PFSK-1 (cell line): ENCODE results near the gene SELENOO.

Experiments used
- FOXP2 ChIP-seq: optimal IDR thresholded peaks from 2 replicates; pipeline ENCODE3; 2011; ENCODE audit warnings: borderline replicate concordance, control low read depth, inconsistent platforms; ENCODE audit not compliant: insufficient read depth; ENCODE audit errors: extremely low read length, extremely low read depth
- POLR2AphosphoS5 ChIP-seq: IDR thresholded peaks from 2 replicates; pipeline ENCODE4 v1.6.1; 2012; ENCODE audit warnings: low read depth, mild to moderate bottlenecking, control low read depth, low read length, moderate library complexity
- SIN3A ChIP-seq: IDR thresholded peaks from 2 replicates; pipeline ENCODE4 v1.6.1; 2012; ENCODE audit warnings: mild to moderate bottlenecking, low read length, moderate library complexity, borderline replicate concordance; ENCODE audit not compliant: insufficient read depth
- TAF1 ChIP-seq: IDR thresholded peaks from 2 replicates; pipeline ENCODE4 v1.6.1; 2012; ENCODE audit warnings: low read length, control low read depth, borderline replicate concordance; ENCODE audit not compliant: insufficient read depth
- TF ChIP-seq, protein P1 (sequence below), 2 experiments: IDR thresholded peaks; 2 replicates each; pipeline versions ENCODE4 v1.6.1 to v1.8.0; 2011 to 2012; ENCODE audit warnings: low read depth in 2 of 2, low read length in 2 of 2, control low read depth in 1 of 2, inconsistent platforms in 1 of 2, mild to moderate bottlenecking in 1 of 2, moderate library complexity in 1 of 2; ENCODE audit not compliant: insufficient read depth in 1 of 2

Gene SELENOO

DNA sequence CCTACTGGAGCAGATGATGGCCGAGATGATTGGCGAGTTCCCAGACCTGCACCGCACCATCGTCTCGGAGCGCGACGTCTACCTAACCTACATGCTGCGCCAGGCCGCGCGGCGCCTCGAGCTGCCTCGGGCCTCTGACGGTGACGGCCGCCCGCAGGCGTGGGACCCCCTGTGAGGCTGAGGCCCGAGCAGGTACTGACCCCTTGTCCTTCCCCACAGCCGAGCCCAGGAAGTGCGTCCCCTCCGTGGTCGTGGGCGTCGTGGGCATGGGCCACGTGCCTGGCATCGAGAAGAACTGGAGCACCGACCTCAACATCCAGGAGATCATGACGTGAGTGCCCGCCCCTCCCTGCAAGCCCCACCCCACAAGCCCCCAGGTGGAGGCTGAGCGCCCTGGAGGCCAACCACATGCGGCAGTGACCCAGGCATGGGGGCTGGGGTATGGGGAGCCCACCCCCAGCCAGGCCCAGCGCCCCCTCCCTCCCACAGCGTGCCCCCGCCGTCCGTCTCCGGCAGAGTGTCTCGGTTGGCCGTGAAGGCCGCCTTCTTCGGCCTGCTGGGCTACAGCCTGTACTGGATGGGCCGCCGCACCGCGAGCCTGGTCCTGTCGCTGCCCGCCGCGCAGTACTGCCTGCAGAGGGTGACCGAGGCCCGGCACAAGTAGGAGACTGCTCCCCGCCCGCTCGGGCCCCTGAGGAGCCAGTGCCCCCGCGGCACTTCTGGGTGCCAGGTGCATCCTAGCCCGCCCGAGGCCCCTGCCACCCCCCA is 2.8 kb upstream of the SELENOO start:
- TF ChIP-seq, protein P1, sequence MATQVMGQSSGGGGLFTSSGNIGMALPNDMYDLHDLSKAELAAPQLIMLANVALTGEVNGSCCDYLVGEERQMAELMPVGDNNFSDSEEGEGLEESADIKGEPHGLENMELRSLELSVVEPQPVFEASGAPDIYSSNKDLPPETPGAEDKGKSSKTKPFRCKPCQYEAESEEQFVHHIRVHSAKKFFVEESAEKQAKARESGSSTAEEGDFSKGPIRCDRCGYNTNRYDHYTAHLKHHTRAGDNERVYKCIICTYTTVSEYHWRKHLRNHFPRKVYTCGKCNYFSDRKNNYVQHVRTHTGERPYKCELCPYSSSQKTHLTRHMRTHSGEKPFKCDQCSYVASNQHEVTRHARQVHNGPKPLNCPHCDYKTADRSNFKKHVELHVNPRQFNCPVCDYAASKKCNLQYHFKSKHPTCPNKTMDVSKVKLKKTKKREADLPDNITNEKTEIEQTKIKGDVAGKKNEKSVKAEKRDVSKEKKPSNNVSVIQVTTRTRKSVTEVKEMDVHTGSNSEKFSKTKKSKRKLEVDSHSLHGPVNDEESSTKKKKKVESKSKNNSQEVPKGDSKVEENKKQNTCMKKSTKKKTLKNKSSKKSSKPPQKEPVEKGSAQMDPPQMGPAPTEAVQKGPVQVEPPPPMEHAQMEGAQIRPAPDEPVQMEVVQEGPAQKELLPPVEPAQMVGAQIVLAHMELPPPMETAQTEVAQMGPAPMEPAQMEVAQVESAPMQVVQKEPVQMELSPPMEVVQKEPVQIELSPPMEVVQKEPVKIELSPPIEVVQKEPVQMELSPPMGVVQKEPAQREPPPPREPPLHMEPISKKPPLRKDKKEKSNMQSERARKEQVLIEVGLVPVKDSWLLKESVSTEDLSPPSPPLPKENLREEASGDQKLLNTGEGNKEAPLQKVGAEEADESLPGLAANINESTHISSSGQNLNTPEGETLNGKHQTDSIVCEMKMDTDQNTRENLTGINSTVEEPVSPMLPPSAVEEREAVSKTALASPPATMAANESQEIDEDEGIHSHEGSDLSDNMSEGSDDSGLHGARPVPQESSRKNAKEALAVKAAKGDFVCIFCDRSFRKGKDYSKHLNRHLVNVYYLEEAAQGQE (IDR thresholded peaks at IDR 0.05; ENCODE audit: insufficient read depth in 1 of 2, low read depth in 2 of 2, low read length in 2 of 2), result no peak
- TF ChIP-seq FOXP2, result no peak
- no peak for TF ChIP-seq SIN3A
- no peak for TF ChIP-seq POLR2AphosphoS5
- no peak for TF ChIP-seq TAF1

DNA sequence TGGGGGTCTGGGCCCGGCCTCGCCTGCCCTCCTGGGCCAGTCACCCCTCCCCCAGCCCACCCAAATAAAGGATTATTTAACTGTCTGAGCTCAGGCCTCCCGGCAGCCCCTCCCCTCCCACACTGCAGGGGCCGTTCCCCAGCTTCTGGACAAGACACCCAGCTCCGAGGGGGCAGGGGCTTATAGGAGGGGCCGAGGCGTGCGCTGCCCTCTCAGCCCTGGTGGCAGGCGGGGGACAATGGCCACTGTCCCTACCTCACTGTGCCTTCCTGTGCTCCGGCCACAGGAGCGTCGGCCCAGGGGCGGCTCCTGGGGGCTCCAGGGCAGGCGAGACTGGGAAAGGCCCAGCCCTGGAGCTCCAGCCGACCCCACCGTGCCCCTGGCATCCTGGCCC is 2.2 kb upstream of the SELENOO start:
- TF ChIP-seq POLR2AphosphoS5, result no peak
- no peak for TF ChIP-seq SIN3A
- TF ChIP-seq TAF1, result no peak
- no peak for TF ChIP-seq FOXP2
- TF ChIP-seq, protein P1 (IDR thresholded peaks at IDR 0.05; ENCODE audit: insufficient read depth in 1 of 2, low read depth in 2 of 2, low read length in 2 of 2), result no peak

DNA sequence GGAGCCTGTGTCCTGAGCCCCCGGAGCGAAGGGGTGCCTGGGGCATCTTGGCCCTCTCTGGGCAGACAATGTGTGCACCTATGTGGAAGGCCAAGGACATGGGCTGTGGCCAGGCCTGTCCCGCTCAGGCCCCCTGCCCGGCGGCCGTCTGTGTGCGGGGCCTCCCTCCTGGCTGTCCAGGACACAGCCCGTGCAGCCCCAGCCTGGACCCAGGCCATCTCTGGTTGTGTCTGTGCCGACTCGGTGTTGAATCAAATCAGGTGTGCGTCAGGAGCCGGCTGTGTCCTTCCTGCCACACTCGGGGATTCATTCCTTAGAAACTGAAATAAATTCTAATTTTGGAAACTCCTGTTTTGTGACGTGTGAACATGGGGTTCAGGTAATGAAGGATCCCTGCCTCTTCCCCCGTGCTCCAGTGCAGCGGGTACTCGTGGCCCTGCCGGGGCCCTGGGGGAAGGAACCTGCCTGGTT is 1.5 kb upstream of the SELENOO start:
- TF ChIP-seq FOXP2 (no peak), POLR2AphosphoS5 (no peak), TAF1 (no peak), SIN3A (no peak)
- TF ChIP-seq, protein P1 (IDR thresholded peaks at IDR 0.05; ENCODE audit: insufficient read depth in 1 of 2, low read depth in 2 of 2, low read length in 2 of 2), result no peak

DNA sequence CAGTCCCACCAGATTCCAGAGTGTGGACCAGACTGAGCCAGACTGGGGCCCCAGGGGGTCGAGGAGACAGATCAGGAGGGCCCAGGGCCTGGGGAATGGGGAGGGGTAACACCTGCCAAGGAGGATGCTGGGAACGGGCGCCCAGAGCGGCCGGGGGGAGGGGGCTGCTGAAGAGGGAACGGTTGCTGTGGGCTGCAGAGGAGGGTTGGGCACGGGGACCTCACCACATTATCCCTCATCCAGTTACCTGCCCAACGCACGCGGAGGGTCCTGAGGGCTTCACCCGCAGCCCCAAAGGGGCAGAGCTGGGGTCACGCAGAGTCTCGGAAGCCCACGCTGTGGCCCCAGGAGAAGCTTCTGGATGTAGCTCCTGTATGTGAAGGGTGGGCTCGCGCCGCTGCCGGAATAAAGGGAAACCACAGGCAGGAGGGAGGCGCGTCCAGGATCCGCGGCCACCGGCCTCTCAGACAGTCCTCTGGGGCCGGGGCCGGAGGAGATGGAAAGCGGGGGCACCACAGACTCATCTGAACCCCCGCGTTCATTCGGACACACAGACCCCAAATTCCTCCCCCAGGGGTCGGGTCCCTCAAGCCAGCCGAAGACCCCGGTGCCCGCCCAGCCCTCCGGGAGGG is 866 bp upstream of the SELENOO start:
- TF ChIP-seq FOXP2, result no peak
- TF ChIP-seq POLR2AphosphoS5, result peak; percentile 24; the same call in 1 of the 2 replicates

DNA sequence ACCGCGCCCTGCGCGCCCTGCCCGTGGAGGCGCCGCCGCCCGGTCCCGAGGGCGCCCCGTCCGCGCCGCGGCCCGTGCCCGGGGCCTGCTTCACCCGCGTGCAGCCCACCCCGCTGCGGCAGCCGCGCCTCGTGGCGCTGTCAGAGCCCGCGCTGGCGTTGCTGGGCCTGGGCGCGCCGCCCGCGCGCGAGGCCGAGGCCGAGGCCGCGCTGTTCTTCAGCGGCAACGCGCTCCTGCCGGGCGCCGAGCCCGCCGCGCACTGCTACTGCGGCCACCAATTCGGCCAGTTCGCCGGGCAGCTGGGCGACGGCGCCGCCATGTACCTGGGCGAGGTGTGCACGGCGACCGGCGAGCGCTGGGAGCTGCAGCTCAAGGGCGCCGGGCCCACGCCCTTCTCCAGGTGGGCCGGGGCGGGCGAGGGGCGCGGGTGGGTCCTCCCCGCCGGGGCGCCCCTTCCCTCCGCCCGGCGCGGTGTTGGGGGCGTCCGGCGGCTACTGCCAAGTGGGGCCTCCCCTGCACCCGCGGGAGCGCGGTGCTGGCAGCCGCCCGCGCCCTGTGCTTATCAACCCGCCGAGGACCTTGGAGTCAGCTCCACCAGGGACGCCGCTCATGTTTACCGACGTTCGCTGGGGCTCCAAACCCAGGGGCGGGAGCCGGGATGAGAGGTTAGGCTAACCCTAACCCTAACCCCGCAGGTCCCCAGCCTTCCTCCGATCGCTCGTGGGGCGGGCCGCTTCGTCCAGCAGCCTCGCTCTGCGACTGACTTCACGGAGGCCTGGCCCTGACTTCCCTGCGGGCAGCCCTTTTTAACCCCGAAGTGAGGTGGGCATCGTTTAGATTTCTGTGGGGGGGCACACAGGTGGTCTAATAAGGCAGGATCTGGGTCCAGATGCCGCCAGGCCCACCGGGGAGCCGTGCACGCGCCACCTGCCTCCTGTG is 649 bp downstream of the SELENOO start:
- TF ChIP-seq SIN3A (no peak), POLR2AphosphoS5 (no peak), FOXP2 (no peak), TAF1 (no peak)
- TF ChIP-seq, protein P1 (IDR thresholded peaks at IDR 0.05; ENCODE audit: insufficient read depth in 1 of 2, low read depth in 2 of 2, low read length in 2 of 2), result no peak
